Thymus (tissue), 11 donors: Measurements from ENCODE around the gene DVL1. TPM values are rescaled to one million over a fixed set of nuclear protein-coding genes. Genes with fewer than 3 reads are reported as not detected.

ENCODE experiments used
- DNase-seq, 9 donors: peaks; one replicate each; pipeline ENCODE4 v3.0.0-alpha.2; 2013; ENCODE audit warnings: low spot score in 9 of 9, low read depth in 6 of 9, missing footprints in 1 of 9
- H3K27ac ChIP-seq, 2 donors: one replicate each; pipeline ENCODE4 v1.5.1; 2013; ENCODE audit warnings: control low read depth in 1 of 2, low read depth in 1 of 2, low read length in 1 of 2, mild to moderate bottlenecking in 1 of 2, moderate library complexity in 1 of 2
- H3K27me3 ChIP-seq, 2 donors: one replicate each; pipeline ENCODE4 v1.5.1; 2013; ENCODE audit warnings: low read length in 1 of 2; ENCODE audit not compliant: control insufficient read depth in 2 of 2, insufficient read depth in 1 of 2
- H3K36me3 ChIP-seq, 2 donors: one replicate each; pipeline ENCODE4 v1.5.1; 2013; ENCODE audit warnings: low read length in 1 of 2, mild to moderate bottlenecking in 1 of 2, moderate library complexity in 1 of 2; ENCODE audit not compliant: control insufficient read depth in 2 of 2, insufficient read depth in 2 of 2
- H3K4me1 ChIP-seq, 2 donors: one replicate each; pipeline ENCODE4 v1.5.1; 2013; ENCODE audit warnings: low read length in 2 of 2; ENCODE audit not compliant: control insufficient read depth in 2 of 2, insufficient read depth in 2 of 2
- H3K4me3 ChIP-seq, 2 donors: one replicate each; pipeline ENCODE4 v1.5.1; 2013; ENCODE audit warnings: low read length in 2 of 2, control low read depth in 1 of 2, mild to moderate bottlenecking in 1 of 2
- H3K9me3 ChIP-seq, 2 donors: one replicate each; pipeline ENCODE4 v1.5.1; 2013; ENCODE audit warnings: low read length in 1 of 2, mild to moderate bottlenecking in 1 of 2; ENCODE audit not compliant: control insufficient read depth in 2 of 2, insufficient read depth in 1 of 2
- WGBS: extraction: QIAGEN DNeasy Blood & Tissue Kit; methylation state at CpG from one replicate; pipeline ENCODE4 v1.1.7; 2013; 5-methylcytosine and 5-hydroxymethylcytosine counted together
- polyA plus RNA-seq: library from polyadenylated mRNA; stranded (reverse); fragments of 200-250 nt; gene quantifications from one replicate; pipeline ENCODE4 v1.2.3, GENCODE V29; 2013
- total RNA-seq: library from RNA; stranded (reverse); fragments of 120-200 nt; gene quantifications from one replicate; pipeline ENCODE4 v1.2.4, GENCODE V29; 2013
- donor health status: healthy.

DVL1 gene
- total and polyA plus RNA-seq, 2 donors, result 19.6 to 40.9 TPM

GRCh38 chr1:1340791-1341548, 8.2 kb downstream of the DVL1 start:
- H3K27ac ChIP-seq, result no peak overlapping the region
- WGBS, result 96% methylated on average over 36 of the region's 36 CpGs
- H3K36me3 ChIP-seq, result peaks cover 11 to 47% of the 10 kb centered on the region in 2 donors
- no peak overlapping the region for H3K4me3 ChIP-seq
- H3K9me3 ChIP-seq, result peaks cover 0 to 8% of the 10 kb centered on the region in 2 donors
- DNase-seq, result no peak
- H3K27me3 ChIP-seq, result no peaks in the 10 kb centered on the region
- no peaks in the 10 kb centered on the region for H3K4me1 ChIP-seq

GRCh38 chr1:1340185-1340584, 9.0 kb downstream of the DVL1 start:
- 98% methylated on average over 23 of the region's 23 CpGs for whole genome bisulfite sequencing
- Histone ChIP-seq H3K4me3 (no peak overlapping the region), H3K36me3 (peaks cover 11 to 51% of the 10 kb centered on the region in 2 donors), H3K27ac (no peak overlapping the region), H3K9me3 (peaks cover 0 to 8% of the 10 kb centered on the region in 2 donors), H3K4me1 (no peaks in the 10 kb centered on the region), H3K27me3 (no peaks in the 10 kb centered on the region)
- DNase-seq, result no peak

GRCh38 chr1:1338278-1338677, 10.9 kb downstream of the DVL1 start:
- no peaks in the 10 kb centered on the region for H3K27me3 ChIP-seq
- H3K9me3 ChIP-seq, result peaks cover 0 to 8% of the 10 kb centered on the region in 2 donors
- no peak overlapping the region for H3K27ac ChIP-seq
- H3K36me3 ChIP-seq, result peaks cover 11 to 51% of the 10 kb centered on the region in 2 donors
- H3K4me1 ChIP-seq, result no peaks in the 10 kb centered on the region
- WGBS, result 98% methylated on average over 36 of the region's 36 CpGs
- no peak for DNase-seq
- no peak overlapping the region for H3K4me3 ChIP-seq

- Histone ChIP-seq H3K27me3 (no peaks in the 10 kb centered on the region), H3K27ac (no peak overlapping the region), H3K4me1 (no peaks in the 10 kb centered on the region), H3K9me3 (peaks cover 0 to 8% of the 10 kb centered on the region in 2 donors), H3K4me3 (no peak overlapping the region), H3K36me3 (peaks cover 11 to 51% of the 10 kb centered on the region in 2 donors)
- WGBS, result 97% methylated on average over 18 of the region's 18 CpGs
- DNase-seq, result no peak
Measured at GRCh38 chr1:1337793-1338147, 11.4 kb downstream of the DVL1 start.

GRCh38 chr1:1336931-1337792, 12.1 kb downstream of the DVL1 start:
- H3K4me1 ChIP-seq, result no peaks in the 10 kb centered on the region
- H3K4me3 ChIP-seq, result no peak overlapping the region
- H3K36me3 ChIP-seq, result peaks cover 11 to 51% of the 10 kb centered on the region in 2 donors
- no peaks in the 10 kb centered on the region for H3K27me3 ChIP-seq
- WGBS, result 98% methylated on average over 32 of the region's 32 CpGs
- no peak for DNase-seq
- H3K27ac ChIP-seq, result no peak overlapping the region
- peaks cover 0 to 8% of the 10 kb centered on the region in 2 donors for H3K9me3 ChIP-seq

- 98% methylated on average over 26 of the region's 26 CpGs for WGBS
- no peak for DNase-seq
- H3K27ac ChIP-seq, result no peak overlapping the region
- peaks cover 0 to 10% of the 10 kb centered on the region in 2 donors for H3K9me3 ChIP-seq
- H3K27me3 ChIP-seq, result no peaks in the 10 kb centered on the region
- H3K4me1 ChIP-seq, result no peaks in the 10 kb centered on the region
- H3K36me3 ChIP-seq, result peaks cover 11 to 47% of the 10 kb centered on the region in 2 donors
- no peak overlapping the region for H3K4me3 ChIP-seq
Measured at GRCh38 chr1:1336446-1336845, 12.8 kb downstream of the DVL1 start.

- Histone ChIP-seq H3K4me1 (no peaks in the 10 kb centered on the region), H3K27ac (no peak overlapping the region), H3K9me3 (peaks cover 0 to 13% of the 10 kb centered on the region in 2 donors), H3K4me3 (no peak overlapping the region), H3K27me3 (no peaks in the 10 kb centered on the region), H3K36me3 (peaks cover 11 to 42% of the 10 kb centered on the region in 2 donors)
- 96% methylated on average over 21 of the region's 21 CpGs for WGBS
- no peak for DNase-seq
Measured at GRCh38 chr1:1335792-1336248, 13.4 kb downstream of the DVL1 start.

- Histone ChIP-seq H3K27me3 (no peaks in the 10 kb centered on the region), H3K27ac (no peak overlapping the region), H3K4me1 (no peaks in the 10 kb centered on the region), H3K36me3 (peaks cover 9 to 38% of the 10 kb centered on the region in 2 donors), H3K9me3 (peaks cover 0 to 14% of the 10 kb centered on the region in 2 donors), H3K4me3 (no peak overlapping the region)
- no peak for DNase-seq
- 96% methylated on average over 16 of the region's 16 CpGs for WGBS
Measured at GRCh38 chr1:1335283-1335682, 13.9 kb downstream of the DVL1 start.

- Histone ChIP-seq H3K4me1 (no peaks in the 10 kb centered on the region), H3K9me3 (peaks cover 0 to 19% of the 10 kb centered on the region in 2 donors), H3K36me3 (peaks cover 8 to 33% of the 10 kb centered on the region in 2 donors), H3K27ac (no peak overlapping the region), H3K27me3 (no peaks in the 10 kb centered on the region), H3K4me3 (no peak overlapping the region)
- 94% methylated on average over 11 of the region's 11 CpGs for WGBS
- DNase-seq, result no peak
Measured at GRCh38 chr1:1334835-1335234, 14.4 kb downstream of the DVL1 start.
